Astrocyte (in vitro differentiated cells and primary cell): Measurements from ENCODE around the gene UTP4. TPM values are rescaled to one million over a fixed set of nuclear protein-coding genes. Genes with fewer than 3 reads are reported as not detected.

ENCODE experiments used
- DNase-seq: peaks from one replicate; pipeline ENCODE4 v3.0.0-alpha.2; 2010; ENCODE audit warnings: low read depth
- FAIRE-seq: peaks from 2 replicates; lab custom pipeline; 2011; peaks lifted over from hg19 to GRCh38; lab: Jason Lieb, UNC
- H2AFZ ChIP-seq: 2 replicates; pipeline ENCODE4 v1.6.0; 2012; ENCODE audit warnings: low read depth, low read length, inconsistent platforms
- H3K27ac ChIP-seq: 2 replicates; pipeline ENCODE4 v1.5.1; 2011; ENCODE audit warnings: low read depth, low read length, inconsistent platforms
- H3K27me3 ChIP-seq: 2 replicates; pipeline ENCODE4 v1.6.0; 2011; ENCODE audit warnings: low read length, inconsistent platforms; ENCODE audit not compliant: insufficient read depth
- H3K36me3 ChIP-seq: 2 replicates; pipeline ENCODE4 v1.5.1; 2011; ENCODE audit warnings: low read length, inconsistent platforms; ENCODE audit not compliant: insufficient read depth
- H3K4me1 ChIP-seq: 2 replicates; pipeline ENCODE4 v1.5.1; 2011; ENCODE audit warnings: low read length, inconsistent platforms; ENCODE audit not compliant: insufficient read depth
- H3K4me2 ChIP-seq: 2 replicates; pipeline ENCODE4 v1.6.0; 2012; ENCODE audit warnings: low read length, inconsistent platforms
- H3K4me3 ChIP-seq: 2 replicates; pipeline ENCODE4 v1.5.1; 2011; ENCODE audit warnings: low read depth, mild to moderate bottlenecking, low read length, inconsistent platforms; ENCODE audit not compliant: insufficient read depth
- H3K79me2 ChIP-seq: 2 replicates; pipeline ENCODE4 v1.6.0; 2012; ENCODE audit warnings: mild to moderate bottlenecking, low read length, inconsistent platforms; ENCODE audit not compliant: insufficient read depth
- H3K9ac ChIP-seq: 2 replicates; pipeline ENCODE4 v1.6.0; 2012; ENCODE audit warnings: mild to moderate bottlenecking, low read length, inconsistent platforms
- H3K9me3 ChIP-seq: 2 replicates; pipeline ENCODE4 v1.5.1; 2012; ENCODE audit warnings: low read depth, mild to moderate bottlenecking, low read length, inconsistent platforms; ENCODE audit not compliant: insufficient read depth
- H4K20me1 ChIP-seq: 2 replicates; pipeline ENCODE4 v1.6.0; 2012; ENCODE audit warnings: low read length, inconsistent platforms; ENCODE audit not compliant: insufficient read depth
- H3K27ac Mint-ChIP-seq: one replicate; pipeline ENCODE4 v1.8.0; 2021; ENCODE audit warnings: mild to moderate bottlenecking, mixed read lengths; ENCODE audit not compliant: unreplicated experiment
- H3K27me3 Mint-ChIP-seq: one replicate; pipeline ENCODE4 v1.8.0; 2021; ENCODE audit warnings: low read depth, mixed read lengths; ENCODE audit not compliant: unreplicated experiment
- H3K36me3 Mint-ChIP-seq: one replicate; pipeline ENCODE4 v1.8.0; 2021; ENCODE audit warnings: low read depth, mixed read lengths; ENCODE audit not compliant: unreplicated experiment
- H3K4me1 Mint-ChIP-seq: one replicate; pipeline ENCODE4 v1.8.0; 2021; ENCODE audit warnings: low read depth, mixed read lengths; ENCODE audit not compliant: unreplicated experiment
- H3K4me3 Mint-ChIP-seq: one replicate; pipeline ENCODE4 v1.8.0; 2021; ENCODE audit warnings: mild to moderate bottlenecking, moderate library complexity, mixed read lengths; ENCODE audit not compliant: unreplicated experiment
- H3K9me3 Mint-ChIP-seq: one replicate; pipeline ENCODE4 v1.8.0; 2021; ENCODE audit warnings: mild to moderate bottlenecking, mixed read lengths; ENCODE audit not compliant: unreplicated experiment
- EZH2 ChIP-seq: IDR thresholded peaks from 2 replicates; pipeline ENCODE4 v1.6.1; 2012; ENCODE audit warnings: mild to moderate bottlenecking, low read length, inconsistent platforms; ENCODE audit not compliant: insufficient read depth
- total RNA-seq: library from RNA; stranded (reverse); gene quantifications from 2 replicates; pipeline ENCODE4 v1.2.1, GENCODE V29; 2021
- TF ChIP-seq, protein P1 (sequence below): IDR thresholded peaks from 2 replicates; pipeline ENCODE4 v1.5.1; 2011; ENCODE audit warnings: low read depth, mild to moderate bottlenecking, inconsistent platforms, low read length, moderate library complexity; ENCODE audit not compliant: insufficient read depth

Gene UTP4
- total RNA-seq, 1 donor from 2014 or later: 69.4 TPM

DNA sequence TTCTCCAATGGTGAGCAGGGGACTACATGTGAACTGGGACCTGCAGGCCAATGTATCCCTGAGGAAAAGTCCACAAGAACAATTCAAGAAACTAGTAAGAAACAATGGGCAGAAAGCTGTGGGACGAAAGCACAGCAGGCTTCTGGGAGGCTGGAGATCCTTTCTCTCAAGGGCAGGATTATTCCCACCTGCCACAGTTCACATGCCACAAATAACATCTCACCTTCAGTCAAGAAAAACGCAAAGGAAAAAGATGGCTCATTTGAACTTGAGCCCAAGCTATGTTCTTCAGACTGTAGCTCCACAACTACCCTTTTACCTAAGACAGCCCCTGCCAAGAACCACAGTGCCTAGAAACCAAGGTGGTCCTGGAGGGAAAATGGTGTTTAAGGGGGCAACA lies 14.0 kb upstream of the UTP4 start:
- Histone ChIP-seq H3K27me3 (no peaks in the 10 kb centered on the region), H3K36me3 (peaks cover 15% of the 10 kb centered on the region), H4K20me1 (peaks cover 64% of the 10 kb centered on the region), H3K9ac (no peak overlapping the region), H3K27ac (no peak overlapping the region), H3K4me1 (no peaks in the 10 kb centered on the region), H3K4me3 (no peak overlapping the region), H3K9me3 (no peaks in the 10 kb centered on the region), H2AFZ (no peak overlapping the region), H3K79me2 (peaks cover 10% of the 10 kb centered on the region), H3K4me2 (no peak overlapping the region)
- no peak overlapping the region for H3K4me3 Mint-ChIP-seq
- H3K9me3 Mint-ChIP-seq: no peaks in the 10 kb centered on the region
- peaks cover 34% of the 10 kb centered on the region for H3K36me3 Mint-ChIP-seq
- H3K4me1 Mint-ChIP-seq: no peaks in the 10 kb centered on the region
- H3K27me3 Mint-ChIP-seq: no peaks in the 10 kb centered on the region
- H3K27ac Mint-ChIP-seq: no peak overlapping the region
- DNase-seq: no peak
- TF ChIP-seq, protein P1, sequence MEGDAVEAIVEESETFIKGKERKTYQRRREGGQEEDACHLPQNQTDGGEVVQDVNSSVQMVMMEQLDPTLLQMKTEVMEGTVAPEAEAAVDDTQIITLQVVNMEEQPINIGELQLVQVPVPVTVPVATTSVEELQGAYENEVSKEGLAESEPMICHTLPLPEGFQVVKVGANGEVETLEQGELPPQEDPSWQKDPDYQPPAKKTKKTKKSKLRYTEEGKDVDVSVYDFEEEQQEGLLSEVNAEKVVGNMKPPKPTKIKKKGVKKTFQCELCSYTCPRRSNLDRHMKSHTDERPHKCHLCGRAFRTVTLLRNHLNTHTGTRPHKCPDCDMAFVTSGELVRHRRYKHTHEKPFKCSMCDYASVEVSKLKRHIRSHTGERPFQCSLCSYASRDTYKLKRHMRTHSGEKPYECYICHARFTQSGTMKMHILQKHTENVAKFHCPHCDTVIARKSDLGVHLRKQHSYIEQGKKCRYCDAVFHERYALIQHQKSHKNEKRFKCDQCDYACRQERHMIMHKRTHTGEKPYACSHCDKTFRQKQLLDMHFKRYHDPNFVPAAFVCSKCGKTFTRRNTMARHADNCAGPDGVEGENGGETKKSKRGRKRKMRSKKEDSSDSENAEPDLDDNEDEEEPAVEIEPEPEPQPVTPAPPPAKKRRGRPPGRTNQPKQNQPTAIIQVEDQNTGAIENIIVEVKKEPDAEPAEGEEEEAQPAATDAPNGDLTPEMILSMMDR: no peak
- no peak for TF ChIP-seq EZH2
- FAIRE-seq: no peak

DNA sequence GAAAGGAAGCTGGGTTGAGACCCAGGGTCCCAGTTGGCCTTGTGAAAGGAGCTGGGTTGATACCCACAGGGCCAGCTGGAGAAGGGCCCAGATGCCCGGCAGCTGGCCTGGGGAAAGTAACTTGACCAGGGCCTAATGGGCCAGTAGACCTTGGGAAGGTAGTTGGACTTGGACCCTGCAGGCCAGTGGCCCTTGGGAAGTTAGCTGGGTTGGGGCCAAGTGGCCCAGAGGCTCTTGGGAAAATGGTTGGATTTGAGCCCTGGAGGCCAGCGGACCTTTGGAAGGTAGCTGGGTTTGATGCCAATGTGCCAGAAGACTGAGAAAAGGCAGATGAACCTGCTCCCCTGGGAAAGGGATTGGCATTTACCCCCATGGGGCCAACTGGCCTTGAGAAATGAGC lies 13.5 kb upstream of the UTP4 start:
- DNase-seq (no peak), FAIRE-seq (no peak)
- Mint-ChIP-seq H3K27me3 (no peaks in the 10 kb centered on the region), H3K4me3 (no peak overlapping the region), H3K36me3 (peaks cover 32% of the 10 kb centered on the region), H3K27ac (no peak overlapping the region), H3K4me1 (no peaks in the 10 kb centered on the region), H3K9me3 (no peaks in the 10 kb centered on the region)
- TF ChIP-seq EZH2: no peak
- TF ChIP-seq, protein P1: no peak
- Histone ChIP-seq H2AFZ (no peak overlapping the region), H3K27ac (no peak overlapping the region), H3K4me1 (no peaks in the 10 kb centered on the region), H3K9me3 (no peaks in the 10 kb centered on the region), H3K4me2 (no peak overlapping the region), H3K4me3 (no peak overlapping the region), H3K9ac (no peak overlapping the region), H3K36me3 (peaks cover 15% of the 10 kb centered on the region), H4K20me1 (peaks cover 64% of the 10 kb centered on the region), H3K27me3 (no peaks in the 10 kb centered on the region), H3K79me2 (peaks cover 16% of the 10 kb centered on the region)

DNA sequence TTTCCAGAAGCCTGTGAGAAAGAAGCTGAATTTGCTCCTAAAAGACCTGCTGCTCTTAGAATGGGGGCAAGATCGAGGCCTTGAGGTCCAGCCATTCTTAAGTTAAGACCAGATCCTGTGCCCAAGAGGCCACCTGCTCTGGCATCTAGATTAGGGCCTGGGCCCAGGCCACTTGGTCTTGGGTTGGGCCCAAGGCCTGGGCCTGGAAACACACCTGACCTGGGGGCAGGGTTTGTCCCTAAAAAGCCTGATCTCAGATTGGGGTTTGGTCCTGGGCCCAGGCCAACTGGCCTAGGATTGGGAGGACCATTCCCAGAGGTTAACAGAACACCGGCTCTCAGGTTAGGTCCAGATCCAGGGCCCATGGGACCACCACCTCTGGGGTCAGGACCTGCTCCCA lies 12.9 kb upstream of the UTP4 start:
- peaks cover 31% of the 10 kb centered on the region for H3K36me3 Mint-ChIP-seq
- H3K4me3 Mint-ChIP-seq: no peak overlapping the region
- DNase-seq: no peak
- Histone ChIP-seq H3K27me3 (no peaks in the 10 kb centered on the region), H3K9ac (no peak overlapping the region), H3K4me2 (no peak overlapping the region), H3K4me1 (no peaks in the 10 kb centered on the region), H3K36me3 (peaks cover 15% of the 10 kb centered on the region), H3K79me2 (peaks cover 21% of the 10 kb centered on the region), H3K4me3 (no peak overlapping the region), H4K20me1 (peaks cover 64% of the 10 kb centered on the region), H3K9me3 (no peaks in the 10 kb centered on the region), H2AFZ (no peak overlapping the region), H3K27ac (no peak overlapping the region)
- no peak overlapping the region for H3K27ac Mint-ChIP-seq
- no peaks in the 10 kb centered on the region for H3K27me3 Mint-ChIP-seq
- no peaks in the 10 kb centered on the region for H3K4me1 Mint-ChIP-seq
- H3K9me3 Mint-ChIP-seq: no peaks in the 10 kb centered on the region
- no peak for TF ChIP-seq EZH2
- TF ChIP-seq, protein P1: no peak
- no peak for FAIRE-seq
